Hippocampal formation (tissue), 2 donors: ENCODE measurements around the gene TSPAN9.

Experiments used
- DNase-seq, 2 donors: peaks; one replicate each; lab custom pipeline; 2025; lab: John Stamatoyannopoulos, UW

The TSPAN9 gene

GRCh38 chr12:3225154-3225795 is 148.1 kb downstream of the TSPAN9 start:
- DNase-seq = no peak

GRCh38 chr12:3225796-3226180 is 148.6 kb downstream of the TSPAN9 start:
- no peak for DNase-seq

- no peak for DNase-seq
Observed at GRCh38 chr12:3226264-3226663, 149.1 kb downstream of the TSPAN9 start.

- DNase-seq = no peak
Observed at GRCh38 chr12:3227076-3227975, 150.1 kb downstream of the TSPAN9 start.

- DNase-seq = no peak
Observed at GRCh38 chr12:3228552-3228951, 151.4 kb downstream of the TSPAN9 start.

GRCh38 chr12:3229577-3229976 is 152.4 kb downstream of the TSPAN9 start:
- no peak for DNase-seq

GRCh38 chr12:3230758-3231375 is 153.7 kb downstream of the TSPAN9 start:
- no peak for DNase-seq

DNA sequence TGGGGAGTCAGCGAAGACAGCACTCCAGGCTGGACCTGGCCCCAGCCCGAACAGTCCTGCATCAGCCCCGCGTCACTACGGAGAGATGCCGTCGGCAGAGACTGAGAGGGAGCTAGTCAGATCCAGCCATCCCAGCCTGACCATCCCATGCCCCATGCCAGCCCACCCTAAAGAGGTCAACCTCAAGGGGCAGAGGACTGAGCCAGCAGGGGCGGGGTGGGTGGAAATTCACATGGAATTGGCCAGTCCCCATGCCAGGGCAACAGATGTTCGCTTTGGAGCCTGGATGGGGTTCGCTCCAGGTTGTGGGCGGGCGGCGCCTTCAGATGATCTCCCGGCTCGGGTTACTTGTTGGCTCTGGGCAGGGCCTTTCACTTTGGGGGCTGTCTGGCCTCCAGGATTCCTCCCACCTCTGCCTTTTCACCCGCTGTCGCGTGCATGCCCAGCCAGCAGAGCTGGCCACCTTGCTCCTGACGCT is 154.3 kb downstream of the TSPAN9 start:
- no peak for DNase-seq

DNA sequence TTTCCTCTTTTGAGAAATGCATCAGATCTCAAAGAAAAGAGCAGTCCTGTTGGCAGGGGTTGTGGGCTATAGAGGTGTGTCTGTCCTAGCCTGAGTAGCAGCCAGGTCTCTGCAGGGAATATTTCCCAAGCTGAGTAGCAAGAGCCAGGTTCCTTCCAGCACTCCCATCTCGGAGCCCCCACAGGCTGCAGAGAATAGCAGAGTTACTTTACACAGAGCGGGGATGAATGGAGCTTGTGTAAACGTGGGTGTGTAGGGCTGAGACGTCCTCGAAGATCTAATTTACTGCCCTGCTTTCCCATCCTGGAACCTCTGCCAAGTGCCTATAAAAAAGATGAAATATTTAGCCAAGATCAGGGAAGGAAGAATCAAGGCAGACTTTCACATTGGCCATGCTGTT is 156.6 kb downstream of the TSPAN9 start:
- no peak for DNase-seq

DNA sequence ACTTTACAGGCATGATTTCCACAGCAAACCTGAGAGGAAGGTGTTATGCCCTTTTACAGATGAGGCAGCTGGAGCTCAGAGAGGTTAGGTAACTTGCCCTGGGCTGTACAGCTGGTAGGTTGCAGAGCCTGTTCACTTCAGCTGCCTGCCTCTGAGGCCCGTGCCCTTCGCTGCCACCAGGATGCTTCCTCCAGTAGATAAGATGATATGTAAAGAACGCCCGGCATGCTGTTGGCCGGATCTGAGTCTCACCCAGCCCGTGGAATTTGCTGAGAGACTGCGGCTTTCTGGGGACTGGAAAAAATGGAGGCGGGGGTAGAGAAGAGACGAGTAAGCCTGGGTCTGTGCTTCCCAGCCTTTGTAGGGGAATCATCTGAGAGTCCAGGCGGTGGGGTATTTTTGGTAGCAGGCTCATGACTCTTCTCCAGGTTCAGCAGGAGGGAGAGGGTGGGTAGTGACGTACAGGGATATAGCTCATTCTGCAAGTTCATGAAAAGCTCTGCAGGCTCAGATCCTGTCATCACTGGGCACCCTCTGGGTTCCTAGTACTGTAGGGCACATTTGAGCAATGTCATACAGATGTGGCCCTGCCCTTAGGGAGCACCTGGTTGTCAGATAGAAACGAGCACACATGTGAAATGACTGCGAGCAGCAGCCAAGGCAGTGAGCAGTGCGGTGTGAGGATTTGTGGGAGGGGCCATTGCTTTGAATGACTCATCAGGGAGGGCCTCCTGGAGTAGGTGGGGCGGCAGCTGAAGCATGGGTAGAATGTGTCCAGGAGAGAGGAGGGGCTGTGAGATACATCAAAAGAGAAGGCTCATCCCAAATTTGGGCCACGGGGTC is 159.4 kb downstream of the TSPAN9 start:
- no peak for DNase-seq

- DNase-seq = no peak
Observed at GRCh38 chr12:3238196-3238595, 161.0 kb downstream of the TSPAN9 start.

GRCh38 chr12:3241621-3242020 is 164.4 kb downstream of the TSPAN9 start:
- DNase-seq = no peak

DNA sequence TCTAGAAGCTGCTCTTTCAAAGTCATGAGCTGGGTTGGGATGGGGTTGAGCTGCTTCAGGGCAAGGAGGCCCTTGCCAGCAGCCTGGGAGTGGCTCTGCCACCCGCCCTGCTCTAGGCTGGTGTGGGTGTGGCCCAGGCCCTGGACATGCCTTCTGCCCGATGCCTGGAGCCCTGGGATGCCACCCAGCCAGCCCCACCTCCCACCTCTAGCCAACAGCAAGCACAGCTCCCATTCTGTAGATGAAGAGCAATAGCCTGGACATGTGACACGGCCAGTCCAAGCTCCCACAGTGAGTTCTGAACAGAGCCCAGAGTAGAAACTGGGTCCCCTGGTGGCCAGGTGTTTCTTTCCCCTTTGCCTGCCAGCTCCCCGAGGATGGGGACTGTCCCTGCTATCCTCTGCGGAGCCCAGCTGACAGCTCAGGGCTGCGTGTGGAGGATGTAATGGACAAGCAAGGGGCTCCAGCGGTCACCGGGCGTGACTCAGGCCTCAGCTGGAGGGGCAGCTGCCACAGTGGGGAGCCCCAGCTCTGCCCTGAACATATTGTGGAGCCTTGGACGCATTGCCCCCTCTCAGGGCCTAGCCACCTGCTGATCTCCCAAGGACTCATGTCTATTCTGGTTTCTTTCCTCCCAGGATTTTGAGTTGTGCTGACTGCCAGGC is 165.2 kb downstream of the TSPAN9 start:
- no peak for DNase-seq

DNA sequence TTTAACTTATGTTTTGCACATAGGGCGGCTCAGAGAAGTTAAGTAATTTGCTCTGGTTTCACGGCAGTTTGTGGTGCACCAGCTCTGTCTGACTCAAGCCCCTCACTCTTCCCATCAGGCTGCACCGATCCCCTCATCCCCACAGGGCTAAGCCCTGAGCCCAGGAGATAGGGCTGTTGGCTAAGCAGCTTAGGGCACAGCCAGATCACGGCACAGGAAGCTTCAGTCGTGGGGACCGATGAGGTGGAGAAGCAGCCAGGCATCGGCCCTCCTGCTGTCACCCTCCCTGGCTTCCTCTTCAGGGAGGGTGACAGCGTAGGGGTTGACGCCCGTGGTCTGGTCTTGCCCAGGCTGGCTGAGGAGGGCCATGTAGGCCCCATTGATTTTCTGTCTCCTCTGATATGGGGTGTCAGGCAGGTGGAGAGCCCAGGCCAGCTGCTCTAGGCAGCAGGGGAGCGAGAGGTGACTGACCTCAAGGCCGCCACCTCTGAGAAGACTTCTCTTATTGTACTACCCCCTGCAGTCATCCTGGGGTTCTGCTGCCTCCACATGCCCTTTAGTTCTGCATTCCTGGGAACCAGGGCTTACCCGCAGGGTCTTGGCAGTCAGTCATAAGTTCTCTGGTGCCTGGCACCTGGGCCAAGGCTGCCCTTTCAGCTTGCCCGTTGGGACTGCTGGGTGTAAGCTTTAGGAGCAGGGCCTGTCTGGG is 166.4 kb downstream of the TSPAN9 start:
- DNase-seq = no peak

DNA sequence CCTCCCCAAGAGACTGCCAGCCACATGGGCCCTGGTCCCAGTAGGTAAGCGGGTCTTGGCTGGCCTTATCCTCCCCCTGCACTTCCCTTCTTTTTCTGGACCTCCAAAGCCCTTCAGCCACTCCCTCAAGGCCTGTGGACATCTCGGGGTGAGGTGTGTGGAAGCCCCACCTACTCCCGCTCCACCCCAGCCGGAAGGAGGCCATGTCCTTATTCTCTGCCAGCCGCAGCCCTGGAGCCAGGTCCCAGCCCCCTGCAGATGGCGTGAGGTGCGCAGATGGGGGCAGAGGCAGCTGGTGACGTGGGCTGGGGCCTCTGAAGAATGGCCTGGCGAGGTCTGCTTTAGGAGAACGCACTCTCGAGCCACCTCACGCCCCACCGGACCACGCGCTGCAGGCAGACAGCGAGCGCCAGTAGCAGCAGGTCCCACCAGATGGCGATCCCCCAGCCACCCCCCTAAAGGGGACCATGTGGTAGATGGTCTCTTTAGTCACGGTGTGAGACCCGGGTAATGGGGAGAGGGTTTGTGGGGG is 167.1 kb downstream of the TSPAN9 start:
- DNase-seq = no peak

GRCh38 chr12:3246253-3246652 is 169.1 kb downstream of the TSPAN9 start:
- DNase-seq = no peak

DNA sequence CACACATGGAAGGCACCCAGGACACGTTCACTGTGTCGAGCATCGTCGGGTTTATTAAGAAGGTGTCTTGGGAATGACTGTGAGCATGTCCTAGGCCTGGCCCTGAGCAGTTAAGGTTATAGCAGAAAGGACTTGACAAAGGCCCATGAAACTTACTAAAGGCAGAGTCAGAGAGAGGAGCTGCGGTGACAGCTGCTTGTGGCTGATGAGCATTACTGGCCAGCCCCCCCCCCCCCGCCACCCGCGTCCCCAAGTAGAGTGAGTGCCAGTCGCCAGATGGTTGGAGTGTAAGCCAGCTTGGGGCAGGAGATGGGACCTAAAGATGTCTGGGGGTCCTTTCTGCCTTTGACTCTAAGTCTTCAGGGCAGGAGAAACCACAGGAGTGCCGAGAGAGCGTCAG is 169.9 kb downstream of the TSPAN9 start:
- no peak for DNase-seq

DNA sequence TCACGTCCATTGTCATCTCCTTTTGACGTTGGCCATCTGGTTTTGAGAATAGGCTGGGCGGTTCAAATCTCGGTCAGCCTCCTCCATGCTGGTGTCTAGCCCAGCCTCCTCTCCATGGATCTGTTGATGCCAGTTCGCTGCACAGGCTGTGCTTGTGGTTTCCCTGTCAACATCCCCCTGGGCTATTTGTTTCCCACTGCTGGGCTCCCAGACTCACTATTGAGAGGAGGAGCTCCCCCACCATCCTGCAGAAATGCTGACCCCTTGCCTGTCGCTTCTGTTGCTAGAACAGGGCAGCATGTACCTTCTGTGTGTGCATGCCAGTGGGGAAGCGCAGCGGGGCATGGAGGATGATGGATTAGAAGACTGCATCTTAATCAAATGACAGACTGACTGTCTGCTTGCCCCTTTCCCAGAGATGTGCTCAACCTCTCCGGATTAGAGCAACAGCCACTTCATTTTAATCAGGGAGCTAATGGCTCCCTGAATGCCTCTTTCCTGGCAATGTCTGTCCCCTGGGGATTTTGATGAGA is 170.5 kb downstream of the TSPAN9 start:
- DNase-seq = no peak

DNA sequence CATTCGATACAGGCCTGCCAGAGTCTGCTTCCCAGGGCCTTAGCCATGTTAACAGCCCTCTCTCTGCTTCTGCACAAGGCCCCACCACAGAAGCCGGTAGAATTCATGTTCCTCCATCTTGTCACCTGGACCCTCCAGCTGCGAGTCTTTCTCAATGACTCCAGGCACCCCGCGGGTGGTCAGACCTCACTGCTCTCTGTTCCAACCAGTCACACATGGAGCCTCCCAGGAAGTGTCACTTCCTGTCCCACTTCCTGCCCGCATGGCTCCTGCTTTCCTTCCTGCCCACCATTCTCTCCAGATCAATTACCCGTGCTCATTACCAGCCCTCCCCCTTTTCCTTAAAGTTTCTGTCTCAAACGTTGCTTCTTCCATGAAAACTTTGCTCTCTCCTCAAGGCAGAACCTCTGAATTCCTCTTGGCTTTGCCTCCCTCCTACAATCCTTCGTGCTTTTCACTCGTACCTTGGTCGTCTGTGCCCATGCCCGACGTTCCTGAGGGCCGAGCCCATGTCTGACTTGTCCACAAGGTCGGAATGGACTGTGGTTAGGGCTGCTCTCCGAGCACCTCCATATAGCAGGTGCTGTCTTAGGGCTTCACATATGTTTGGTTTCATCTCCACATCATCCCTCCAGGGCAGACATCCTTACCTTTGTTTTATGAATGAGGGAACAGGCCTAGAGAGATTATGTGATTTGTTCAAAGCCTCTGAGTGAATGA is 172.1 kb downstream of the TSPAN9 start:
- DNase-seq = no peak

DNA sequence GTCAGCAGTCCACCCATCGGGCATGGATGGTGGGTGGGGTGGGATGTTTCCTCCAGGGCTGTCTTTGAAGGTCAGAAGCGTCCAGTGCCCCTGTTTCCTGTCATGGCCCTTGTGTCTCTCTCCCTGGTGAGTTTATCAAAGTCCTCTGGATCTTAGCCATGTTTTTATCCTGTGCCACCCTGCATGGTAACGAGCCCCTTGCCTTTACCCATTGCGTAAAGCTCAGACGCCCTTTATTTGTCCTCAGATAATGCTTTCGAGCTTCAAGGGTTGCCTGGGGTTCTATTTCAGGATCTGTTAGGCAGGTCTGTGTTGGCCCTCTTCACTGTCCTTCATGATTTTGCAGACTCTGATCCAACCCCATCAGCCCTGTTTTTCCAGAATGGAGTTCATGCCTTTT is 172.9 kb downstream of the TSPAN9 start:
- DNase-seq = no peak
